GM21528 (cell line): ENCODE measurements around the gene MRGPRF.

Source experiments
- ATAC-seq: cut with Tn5 transposase; IDR thresholded peaks from one replicate; pipeline ENCODE4 v1.9.1; 2021; ENCODE audit warnings: mild to moderate bottlenecking, moderate library complexity; ENCODE audit not compliant: unreplicated experiment, low FRiP score

MRGPRF gene

GRCh38 chr11:69051381-69052342 is 38.6 kb upstream of the MRGPRF start:
- ATAC-seq, result no peak

- no peak for ATAC-seq
Measured at GRCh38 chr11:69050592-69051380, 37.7 kb upstream of the MRGPRF start.

- peak; percentile 2 for ATAC-seq
Measured at GRCh38 chr11:69049490-69049867, 36.4 kb upstream of the MRGPRF start.

GRCh38 chr11:69048694-69049489 is 35.8 kb upstream of the MRGPRF start, which contains the start of gene TPCN2:
TPCN2 (plus strand) TSS chr11:69048932; CDS start chr11:69048998, 66 bp downstream.
- peak; percentile 74 for ATAC-seq

GRCh38 chr11:69048031-69048693 is 35.1 kb upstream of the MRGPRF start:
- ATAC-seq, result no peak

- ATAC-seq, result no peak
Measured at GRCh38 chr11:69044111-69045013, 31.3 kb upstream of the MRGPRF start.

GRCh38 chr11:69041516-69041915 is 28.5 kb upstream of the MRGPRF start:
- ATAC-seq, result no peak

GRCh38 chr11:69040581-69041260 is 27.7 kb upstream of the MRGPRF start:
- no peak for ATAC-seq

- no peak for ATAC-seq
Measured at GRCh38 chr11:69040051-69040450, 27.0 kb upstream of the MRGPRF start.

- no peak for ATAC-seq
Measured at GRCh38 chr11:69039501-69039900, 26.5 kb upstream of the MRGPRF start.

GRCh38 chr11:69037544-69037943 is 24.5 kb upstream of the MRGPRF start:
- ATAC-seq, result no peak

GRCh38 chr11:69037074-69037473 is 24.0 kb upstream of the MRGPRF start:
- ATAC-seq, result no peak

GRCh38 chr11:69035946-69036340 is 22.9 kb upstream of the MRGPRF start:
- no peak for ATAC-seq

- ATAC-seq, result no peak
Measured at GRCh38 chr11:69035150-69035945, 22.3 kb upstream of the MRGPRF start.

GRCh38 chr11:69034123-69034867 is 21.2 kb upstream of the MRGPRF start:
- ATAC-seq, result no peak

GRCh38 chr11:69033431-69033830 is 20.4 kb upstream of the MRGPRF start:
- no peak for ATAC-seq

- ATAC-seq, result no peak
Measured at GRCh38 chr11:69032833-69033232, 19.8 kb upstream of the MRGPRF start.
